GM12873 (cell line): ENCODE data around the gene SEMA5A.

Source experiments
- CTCF ChIP-seq: IDR thresholded peaks from 2 replicates; pipeline ENCODE4 v1.5.1; 2012; ENCODE audit warnings: low read depth, mild to moderate bottlenecking, moderate library complexity, low read length, control low read depth; ENCODE audit not compliant: insufficient read depth; ENCODE audit errors: missing control alignments

Gene SEMA5A

GRCh38 chr5:9320652-9321051, 225.2 kb downstream of the SEMA5A start:
- TF ChIP-seq CTCF, result no peak

- TF ChIP-seq CTCF, result no peak
These were observed 227.8 kb downstream of the SEMA5A start for GRCh38 chr5:9318031-9318430.

- no peak for TF ChIP-seq CTCF
These were observed 229.1 kb downstream of the SEMA5A start for GRCh38 chr5:9316733-9317132.

- TF ChIP-seq CTCF, result no peak
These were observed 229.8 kb downstream of the SEMA5A start for GRCh38 chr5:9316041-9316440.

GRCh38 chr5:9314558-9314957, 231.3 kb downstream of the SEMA5A start:
- TF ChIP-seq CTCF, result no peak

GRCh38 chr5:9313751-9314150, 232.1 kb downstream of the SEMA5A start:
- peak; percentile 38 for TF ChIP-seq CTCF

GRCh38 chr5:9307150-9307549, 238.7 kb downstream of the SEMA5A start:
- TF ChIP-seq CTCF, result no peak
